Epithelial cell of prostate (primary cell): ENCODE results near the gene NCOA3.
"Not testable (repeated sequence)": the region's sequence is repeated elsewhere in the genome, so short reads cannot be mapped to it uniquely, and the experiment has no call there.

Source experiments
- DNase-seq: peaks from one replicate; pipeline ENCODE4 v3.0.0-alpha.2; 2011; ENCODE audit warnings: low read depth, low spot score
- H3K27ac ChIP-seq: fragments of 450-650 bp; 2 replicates; pipeline ENCODE4 v1.5.1; 2017; ENCODE audit warnings: mild to moderate bottlenecking

Gene NCOA3

GRCh38 chr20:47501482-47502270 is at the start of gene NCOA3:
NCOA3 (plus strand) TSS chr20:47501887; CDS start chr20:47622248, 120,361 bp downstream.
- no peak for DNase-seq
- H3K27ac ChIP-seq, result peak within 1 kb of the TSS; percentile 76

DNA sequence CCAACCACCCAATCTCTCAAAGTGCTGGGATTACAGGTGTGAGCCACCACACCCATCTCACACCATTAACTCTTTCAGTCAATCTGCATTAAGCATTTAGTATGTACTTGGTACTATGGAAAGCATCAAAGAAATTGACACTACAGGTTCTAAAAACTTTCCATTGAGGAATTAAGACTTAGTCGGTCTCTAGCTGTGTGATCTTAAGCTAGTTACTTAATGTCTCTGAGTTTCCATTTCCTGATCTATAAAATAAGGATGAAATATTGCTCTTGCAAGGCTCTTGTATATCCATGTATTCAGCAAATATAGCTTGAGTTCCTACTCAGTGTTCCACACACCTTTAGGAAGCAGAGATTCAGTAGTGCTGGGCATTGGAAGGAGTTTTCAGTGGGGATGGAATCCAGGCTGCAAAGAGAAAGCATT is 48.9 kb upstream of the NCOA3 start:
- peak overlapping the region; percentile 88 for H3K27ac ChIP-seq
- DNase-seq, result no peak

DNA sequence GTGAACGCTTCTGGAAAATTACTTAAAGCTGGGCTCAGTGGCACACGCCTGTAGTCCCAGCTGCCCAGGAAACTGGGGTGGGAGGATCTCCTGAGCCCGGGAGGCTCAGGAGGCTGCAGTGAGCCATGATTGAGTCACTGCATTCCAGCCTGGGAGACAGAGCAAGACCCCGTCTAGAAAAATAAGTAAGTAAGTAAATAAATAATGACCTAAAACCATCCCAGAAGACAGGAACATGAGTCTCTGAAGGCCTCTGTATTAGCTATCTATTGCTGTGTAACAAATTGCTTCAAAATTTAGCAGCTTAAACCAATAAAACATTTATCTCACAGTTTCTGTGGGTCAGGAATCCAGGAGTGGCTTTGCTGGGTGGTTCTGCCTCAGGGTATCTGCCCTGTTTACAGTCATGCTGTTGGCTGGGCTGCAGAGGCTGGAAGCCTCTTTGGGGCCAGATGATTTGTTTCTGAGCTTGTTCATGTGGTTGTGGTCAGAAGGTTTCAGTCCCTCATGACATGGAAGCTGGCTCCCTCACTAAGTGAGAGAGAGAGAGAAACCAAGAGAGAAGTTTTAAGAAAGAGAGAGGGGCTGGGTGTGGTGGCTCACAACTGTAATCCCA is 48.4 kb upstream of the NCOA3 start:
- DNase-seq, result peak; percentile 79

DNA sequence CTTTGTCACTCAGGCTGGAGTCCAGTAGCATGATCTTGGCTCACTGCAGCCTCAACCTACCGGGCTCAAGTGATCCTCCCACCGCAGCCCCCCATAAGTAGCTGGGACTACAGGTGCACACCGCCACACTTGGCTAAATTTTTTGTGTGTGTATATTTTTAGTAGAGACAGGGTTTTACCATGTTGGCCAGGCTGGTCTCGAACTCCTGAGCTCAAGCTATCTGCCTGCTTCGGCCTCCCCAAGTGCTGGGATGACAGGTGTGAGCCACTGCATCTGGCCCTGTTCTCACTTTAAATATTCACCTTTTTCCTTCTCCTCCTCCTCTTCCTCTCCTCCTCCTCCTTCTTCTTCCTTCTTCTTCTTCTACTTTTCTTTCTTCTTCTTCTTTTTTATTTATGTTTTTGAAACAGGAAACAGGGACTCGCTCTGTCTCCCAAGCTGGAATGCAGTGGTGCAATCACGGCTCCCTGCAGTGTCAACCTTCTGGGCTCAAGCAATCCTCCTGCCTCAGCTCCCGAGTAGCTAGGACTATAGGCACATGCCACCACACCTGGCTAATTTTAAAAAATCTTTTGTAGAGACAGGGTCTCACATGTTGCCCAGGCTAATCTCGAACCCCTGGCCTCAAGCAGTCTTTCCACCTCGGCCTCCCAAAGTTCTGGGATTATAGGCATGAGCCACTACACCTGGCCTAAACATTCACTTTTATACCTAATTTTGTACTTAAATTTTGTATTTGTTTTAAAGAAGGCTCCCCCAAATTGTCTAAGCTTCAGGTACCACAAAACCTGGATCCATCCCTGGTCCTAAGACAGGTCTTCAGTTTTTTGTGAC is 47.2 kb upstream of the NCOA3 start:
- peak overlapping the region; percentile 88 for H3K27ac ChIP-seq
- no peak for DNase-seq

More for the DNA sequence above, 48.4 kb upstream of the NCOA3 start:
- H3K27ac ChIP-seq, result peak overlapping the region; percentile 88

DNA sequence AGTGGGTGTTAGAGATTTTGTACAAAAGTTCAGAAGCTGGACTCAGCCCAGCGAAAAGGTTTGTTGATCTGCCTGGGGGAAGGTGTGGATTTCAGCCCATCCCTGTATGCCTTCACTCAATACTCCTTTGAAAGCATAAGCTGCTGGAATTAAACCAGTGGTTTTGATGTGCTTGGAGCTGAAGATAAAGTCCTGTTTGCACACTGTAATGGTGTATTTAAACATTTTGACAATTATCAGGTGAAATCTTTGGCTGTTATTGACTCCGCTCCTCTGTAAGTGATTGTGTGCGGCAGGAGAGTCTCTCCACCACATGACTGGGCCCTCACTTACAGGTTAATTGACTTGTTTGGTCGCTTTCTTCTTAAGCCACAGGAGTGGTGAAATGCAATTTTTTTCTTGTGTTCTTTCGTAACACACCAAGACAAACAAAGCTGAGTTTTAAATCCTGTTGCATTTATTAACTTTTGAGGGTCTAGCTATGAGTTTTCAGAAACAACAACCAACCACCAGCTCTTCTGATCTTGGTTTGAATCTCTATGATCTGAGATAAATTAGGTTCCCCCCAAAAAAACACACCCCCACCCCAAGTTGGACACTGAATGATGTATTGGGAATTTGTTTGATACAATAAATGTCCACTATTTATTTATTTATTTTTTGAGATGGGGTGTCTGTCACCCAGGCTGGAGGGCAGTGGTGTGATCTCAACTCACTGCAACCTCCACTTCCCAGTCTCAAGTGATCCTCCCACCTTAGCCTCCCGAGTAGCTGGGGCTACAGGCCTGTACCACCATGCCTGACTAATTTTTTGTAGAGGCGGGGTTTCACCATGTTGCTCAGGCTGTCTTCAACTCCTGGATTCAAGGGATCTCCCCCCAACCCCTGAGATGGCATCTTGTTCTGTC is 46.3 kb upstream of the NCOA3 start:
- peak overlapping the region; percentile 88 for H3K27ac ChIP-seq
- DNase-seq, result no peak

GRCh38 chr20:47456041-47456537 is 45.6 kb upstream of the NCOA3 start:
- H3K27ac ChIP-seq, result peak overlapping the region; percentile 88

DNA sequence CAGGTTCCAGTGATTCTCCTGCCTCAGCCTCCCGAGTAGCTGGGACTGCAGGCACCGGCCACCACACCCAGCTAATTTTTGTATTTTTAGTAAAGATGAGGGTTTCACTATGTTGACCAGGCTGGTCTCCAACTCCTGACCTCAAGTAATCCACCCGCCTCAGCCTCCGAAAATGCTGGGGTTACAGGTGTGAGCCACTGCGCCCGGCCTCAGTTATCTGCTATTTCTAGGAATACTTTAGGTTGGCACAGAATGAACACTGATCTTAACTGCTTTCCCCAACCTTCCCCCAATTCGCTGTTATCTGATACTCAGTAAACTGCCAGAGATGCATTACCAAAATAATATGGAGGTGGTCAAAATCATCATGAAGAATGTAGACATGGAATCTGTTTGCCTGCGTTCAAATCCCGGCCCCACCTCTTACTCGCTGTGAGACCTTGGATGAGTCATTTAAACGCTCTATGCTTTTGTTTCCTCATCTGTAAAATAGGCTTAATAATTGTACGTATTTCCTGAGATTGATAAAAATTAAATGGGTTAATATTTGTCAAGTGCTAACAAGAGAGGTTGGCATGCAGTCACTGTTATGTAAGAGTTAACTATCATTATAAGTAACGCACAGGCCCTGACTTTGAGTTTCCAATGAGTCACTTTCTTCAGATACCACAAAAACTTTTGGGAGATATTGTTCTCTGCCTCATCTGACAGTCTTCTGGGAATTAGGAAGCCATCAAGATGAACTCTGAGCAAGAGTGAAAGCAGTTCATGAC is 44.5 kb upstream of the NCOA3 start:
- H3K27ac ChIP-seq, result peak overlapping the region; percentile 15
- no peak for DNase-seq

More at GRCh38 chr20:47456041-47456537, 45.6 kb upstream of the NCOA3 start:
- no peak for DNase-seq

GRCh38 chr20:47458280-47459050 is 43.2 kb upstream of the NCOA3 start:
- DNase-seq, H3K27ac ChIP-seq: not testable (repeated sequence)

DNA sequence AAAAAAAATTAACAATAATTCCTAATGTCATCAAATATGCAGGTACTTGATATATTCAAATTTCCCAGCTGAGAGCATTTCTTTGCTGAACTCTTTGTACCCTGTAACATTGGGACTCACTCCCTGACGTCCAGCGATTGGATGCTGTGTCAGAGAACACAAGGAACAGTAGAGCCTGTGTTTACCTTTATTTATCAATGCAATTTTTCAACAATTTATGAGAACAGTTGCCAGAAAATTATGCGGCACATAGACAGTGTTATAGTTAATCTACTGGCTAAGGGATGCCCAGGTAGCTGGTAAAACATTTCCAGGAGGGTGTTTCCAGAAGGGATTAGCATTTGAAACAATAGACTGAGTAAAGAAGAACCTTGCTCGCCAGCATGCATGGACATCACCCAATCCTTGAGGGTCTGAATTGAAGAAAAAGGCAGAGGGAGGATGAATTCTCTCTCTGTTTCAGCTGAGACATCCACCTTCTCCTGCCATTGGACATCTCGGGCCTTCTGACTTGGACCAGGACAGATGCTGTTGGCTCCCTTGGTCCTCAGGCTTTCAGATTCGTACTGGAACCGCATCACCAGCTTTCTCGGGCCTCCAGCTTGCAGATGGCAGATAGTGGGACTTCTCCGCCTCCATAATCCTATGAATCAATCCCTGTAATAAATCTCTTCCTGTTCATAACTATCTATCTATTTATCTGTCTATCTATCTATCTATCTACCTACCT is 42.2 kb upstream of the NCOA3 start:
- no peak overlapping the region for H3K27ac ChIP-seq
- no peak for DNase-seq

DNA sequence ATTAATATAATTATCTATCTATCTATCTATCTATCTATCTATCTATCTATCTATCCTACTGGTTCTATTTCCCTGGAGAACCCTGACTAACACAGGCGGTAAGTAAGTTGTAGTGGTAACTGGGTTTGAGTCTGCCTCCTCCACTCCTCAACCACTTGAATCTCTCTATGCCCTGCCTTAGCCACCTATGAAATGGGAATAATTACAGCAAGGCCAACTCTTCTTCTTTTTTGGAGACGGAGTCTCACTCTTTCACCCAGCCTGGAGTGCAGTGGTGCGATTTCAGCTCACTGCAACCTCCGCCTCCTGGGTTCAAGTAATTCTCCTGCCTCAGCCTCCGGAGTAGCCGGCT is 41.0 kb upstream of the NCOA3 start:
- not testable (repeated sequence) for DNase-seq, H3K27ac ChIP-seq

GRCh38 chr20:47461120-47461685 is 40.5 kb upstream of the NCOA3 start:
- DNase-seq, result no peak
- no peak overlapping the region for H3K27ac ChIP-seq

- DNase-seq, H3K27ac ChIP-seq: not testable (repeated sequence)
Observed at GRCh38 chr20:47461906-47462305, 39.8 kb upstream of the NCOA3 start.

DNA sequence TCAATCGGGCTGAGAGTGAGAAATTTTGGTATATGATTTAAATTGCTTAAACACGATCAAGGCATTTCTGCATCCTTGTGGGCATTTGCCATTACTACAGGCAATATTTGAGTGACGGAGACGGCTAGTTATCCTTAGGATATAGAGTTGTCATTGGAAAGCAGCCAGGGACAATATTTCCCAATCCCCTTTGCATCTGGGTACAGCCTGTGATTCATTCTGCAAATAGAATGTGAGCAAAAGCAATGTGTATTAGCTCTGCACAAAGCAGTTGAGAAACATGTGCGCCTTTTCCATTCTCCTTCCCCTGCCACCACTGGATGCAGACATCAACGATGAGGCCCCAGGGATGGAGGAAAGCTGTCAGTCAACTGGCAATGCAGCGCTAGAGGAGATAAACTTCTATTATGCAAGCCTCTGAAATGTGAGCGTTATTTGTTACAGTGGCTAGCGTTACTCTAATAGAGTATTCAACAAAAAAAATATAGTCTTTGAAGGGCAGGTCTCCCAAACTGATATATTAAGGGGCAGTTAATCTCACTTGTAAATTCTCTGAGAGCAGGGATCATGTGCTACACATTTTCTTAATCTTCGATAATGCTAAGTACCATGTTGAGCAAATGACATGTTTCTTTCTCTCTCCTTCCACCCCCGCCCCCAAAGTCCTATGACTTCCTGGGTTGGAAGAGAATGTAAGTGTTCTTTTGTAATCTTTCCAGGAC is 37.1 kb upstream of the NCOA3 start:
- DNase-seq, result peak; percentile 91
- peak overlapping the region; percentile 47 for H3K27ac ChIP-seq

GRCh38 chr20:47465335-47466090 is 36.2 kb upstream of the NCOA3 start:
- no peak for DNase-seq
- peak overlapping the region; percentile 47 for H3K27ac ChIP-seq

- DNase-seq, result no peak
- no peak overlapping the region for H3K27ac ChIP-seq
Observed at GRCh38 chr20:47466213-47466612, 35.5 kb upstream of the NCOA3 start.
